ENCODE measurements around the gene TRPM7. TPM values are rescaled to one million over a fixed set of nuclear protein-coding genes. Genes with fewer than 3 reads are reported as not detected.

Gene TRPM7
- total and polyA plus RNA-seq, 7 donors: 3.7 to 53.7 (median 32.2) TPM

DNA sequence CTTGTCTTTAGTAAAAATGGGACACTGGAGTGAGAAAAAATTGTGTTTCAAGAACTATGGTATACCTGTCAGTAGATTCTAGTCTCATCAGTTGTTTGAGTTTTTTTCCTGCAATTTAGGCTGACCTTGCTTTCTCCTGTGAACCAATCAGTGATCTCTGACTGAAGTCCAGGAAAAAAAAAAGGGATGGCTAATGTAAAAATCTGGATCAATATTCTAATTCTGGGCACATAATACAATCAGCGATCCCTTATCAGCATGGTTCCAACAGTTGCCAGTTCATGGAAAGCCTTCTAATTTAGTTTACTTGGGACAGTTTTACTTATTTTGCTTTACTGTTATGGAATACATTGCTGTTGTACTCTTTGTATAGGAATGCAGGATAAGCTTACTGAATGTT lies 17.0 kb downstream of the TRPM7 start:
- H3K9me3 ChIP-seq: no peaks in the 10 kb centered on the region
- intact Hi-C loops (cut with DNase I): no loop called here
- no peaks in the 10 kb centered on the region for H3K27me3 ChIP-seq
- TF ChIP-seq POLR2AphosphoS5 (IDR thresholded peaks at IDR 0.05) (no peak), POLR2A (IDR thresholded peaks at IDR 0.05) (no peak), EP300 (IDR thresholded peaks at IDR 0.05) (no peak)
- TF ChIP-seq, protein P1, sequence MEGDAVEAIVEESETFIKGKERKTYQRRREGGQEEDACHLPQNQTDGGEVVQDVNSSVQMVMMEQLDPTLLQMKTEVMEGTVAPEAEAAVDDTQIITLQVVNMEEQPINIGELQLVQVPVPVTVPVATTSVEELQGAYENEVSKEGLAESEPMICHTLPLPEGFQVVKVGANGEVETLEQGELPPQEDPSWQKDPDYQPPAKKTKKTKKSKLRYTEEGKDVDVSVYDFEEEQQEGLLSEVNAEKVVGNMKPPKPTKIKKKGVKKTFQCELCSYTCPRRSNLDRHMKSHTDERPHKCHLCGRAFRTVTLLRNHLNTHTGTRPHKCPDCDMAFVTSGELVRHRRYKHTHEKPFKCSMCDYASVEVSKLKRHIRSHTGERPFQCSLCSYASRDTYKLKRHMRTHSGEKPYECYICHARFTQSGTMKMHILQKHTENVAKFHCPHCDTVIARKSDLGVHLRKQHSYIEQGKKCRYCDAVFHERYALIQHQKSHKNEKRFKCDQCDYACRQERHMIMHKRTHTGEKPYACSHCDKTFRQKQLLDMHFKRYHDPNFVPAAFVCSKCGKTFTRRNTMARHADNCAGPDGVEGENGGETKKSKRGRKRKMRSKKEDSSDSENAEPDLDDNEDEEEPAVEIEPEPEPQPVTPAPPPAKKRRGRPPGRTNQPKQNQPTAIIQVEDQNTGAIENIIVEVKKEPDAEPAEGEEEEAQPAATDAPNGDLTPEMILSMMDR (IDR thresholded peaks at IDR 0.05): no peak
- H3K27ac ChIP-seq: no peak overlapping the region
- no peaks in the 10 kb centered on the region for H3K36me3 ChIP-seq
- DNase-seq: no peak
- peaks cover 0 to 5% (median 0%) of the 10 kb centered on the region in 4 donors for H3K4me1 ChIP-seq
- no peak overlapping the region for H3K4me3 ChIP-seq
- WGBS, 2 donors: 100% methylated on average over 1 of the region's 1 CpG

DNA sequence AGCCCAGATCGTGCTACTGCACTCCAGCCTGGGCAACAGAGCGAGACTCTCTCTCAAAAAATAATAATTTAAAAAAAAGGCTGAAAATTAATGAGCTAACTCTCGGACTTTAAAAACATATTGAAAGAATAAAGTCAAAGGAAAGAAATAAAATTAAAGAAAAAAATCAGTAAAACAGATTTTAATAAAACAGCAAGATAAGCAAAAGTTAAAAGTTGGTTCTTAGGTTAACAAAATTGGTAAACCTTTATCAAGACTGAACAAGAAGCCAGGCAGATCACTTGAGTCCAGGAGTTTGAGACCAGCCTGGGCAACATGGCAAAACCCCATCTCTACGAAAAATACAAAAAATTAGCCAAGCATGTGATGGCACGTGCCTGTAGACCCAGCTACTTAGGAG lies 20.7 kb downstream of the TRPM7 start:
- intact Hi-C loops (cut with DNase I): no loop called here
- DNase-seq: no peak
- Histone ChIP-seq H3K36me3 (peaks cover 0 to 15% (median 1%) of the 10 kb centered on the region in 4 donors), H3K4me3 (no peak overlapping the region), H3K9me3 (no peaks in the 10 kb centered on the region), H3K4me1 (peaks cover 0 to 5% (median 0%) of the 10 kb centered on the region in 4 donors), H3K27ac (no peak overlapping the region), H3K27me3 (no peaks in the 10 kb centered on the region)
- TF ChIP-seq EP300 (IDR thresholded peaks at IDR 0.05): no peak
- no peak for TF ChIP-seq POLR2A (IDR thresholded peaks at IDR 0.05)
- TF ChIP-seq, protein P1 (IDR thresholded peaks at IDR 0.05): no peak
- no peak for TF ChIP-seq POLR2AphosphoS5 (IDR thresholded peaks at IDR 0.05)
- WGBS, 2 donors: 89 to 91% methylated on average over 5 of the region's 5 CpGs

DNA sequence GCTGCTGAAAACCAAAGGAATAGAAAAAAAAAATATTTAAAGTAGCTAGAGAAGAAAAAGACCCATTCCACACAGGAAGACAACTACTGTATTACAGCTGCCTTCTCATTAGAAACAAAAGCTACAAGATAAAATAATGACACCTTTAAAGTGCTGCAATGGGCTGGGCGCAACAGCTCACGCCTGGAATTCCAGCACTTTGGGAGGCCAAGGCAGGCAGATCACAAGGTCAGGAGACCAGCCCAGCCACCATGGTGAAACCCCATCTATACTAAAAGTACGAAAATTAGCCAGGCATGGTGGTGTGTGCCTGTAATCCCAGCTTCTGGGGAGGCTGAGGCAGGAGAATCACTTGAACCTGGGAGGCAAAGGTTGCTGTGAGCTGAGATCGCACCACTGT lies 31.0 kb downstream of the TRPM7 start:
- H3K4me1 ChIP-seq: no peaks in the 10 kb centered on the region
- no peak overlapping the region for H3K4me3 ChIP-seq
- 86 to 97% methylated on average over 4 of the region's 4 CpGs for WGBS, 2 donors
- H3K36me3 ChIP-seq: peaks cover 0 to 63% (median 18%) of the 10 kb centered on the region in 4 donors
- intact Hi-C loops (cut with DNase I): no loop called here
- no peak for TF ChIP-seq EP300 (IDR thresholded peaks at IDR 0.05)
- no peak for DNase-seq
- no peak overlapping the region for H3K27ac ChIP-seq
- H3K9me3 ChIP-seq: no peaks in the 10 kb centered on the region
- no peaks in the 10 kb centered on the region for H3K27me3 ChIP-seq

DNA sequence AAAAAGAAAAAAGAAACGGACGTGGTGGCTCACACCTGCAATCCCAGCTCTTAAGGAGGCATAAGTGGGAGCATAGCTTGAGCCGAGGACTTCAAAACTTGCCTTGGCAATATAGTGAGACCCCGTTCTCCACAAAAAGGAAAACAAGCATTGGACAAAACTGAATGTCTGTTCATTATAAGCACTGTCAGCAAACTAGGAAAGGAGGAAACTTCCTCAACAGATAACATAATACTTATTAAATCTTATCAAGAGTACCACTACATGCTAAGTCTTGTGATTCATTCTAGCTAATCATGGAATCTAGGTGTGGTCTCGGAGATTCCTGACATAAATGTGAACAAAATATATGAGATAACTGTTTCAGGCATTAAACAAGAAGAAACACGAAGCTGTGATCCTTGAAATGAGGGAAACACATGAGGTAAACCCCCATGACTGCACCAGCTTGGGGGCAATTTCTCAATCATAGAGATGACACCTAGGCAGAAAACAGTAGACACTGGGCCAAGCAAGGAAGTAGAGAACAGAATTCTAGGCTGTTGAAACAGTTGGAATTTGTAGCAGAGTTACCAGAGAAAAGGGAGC lies 33.3 kb downstream of the TRPM7 start:
- 93 to 94% methylated on average over 6 of the region's 6 CpGs for WGBS, 2 donors
- H3K4me3 ChIP-seq: no peak overlapping the region
- H3K27me3 ChIP-seq: no peaks in the 10 kb centered on the region
- no peak for DNase-seq
- no peaks in the 10 kb centered on the region for H3K9me3 ChIP-seq
- no peaks in the 10 kb centered on the region for H3K4me1 ChIP-seq
- TF ChIP-seq EP300 (IDR thresholded peaks at IDR 0.05) (no peak), POLR2AphosphoS5 (IDR thresholded peaks at IDR 0.05) (no peak), POLR2A (IDR thresholded peaks at IDR 0.05) (no peak)
- TF ChIP-seq, protein P1 (IDR thresholded peaks at IDR 0.05): no peak
- intact Hi-C loops (cut with DNase I): no loop called here
- peaks cover 4 to 77% (median 19%) of the 10 kb centered on the region in 4 donors for H3K36me3 ChIP-seq
- H3K27ac ChIP-seq: no peak overlapping the region

DNA sequence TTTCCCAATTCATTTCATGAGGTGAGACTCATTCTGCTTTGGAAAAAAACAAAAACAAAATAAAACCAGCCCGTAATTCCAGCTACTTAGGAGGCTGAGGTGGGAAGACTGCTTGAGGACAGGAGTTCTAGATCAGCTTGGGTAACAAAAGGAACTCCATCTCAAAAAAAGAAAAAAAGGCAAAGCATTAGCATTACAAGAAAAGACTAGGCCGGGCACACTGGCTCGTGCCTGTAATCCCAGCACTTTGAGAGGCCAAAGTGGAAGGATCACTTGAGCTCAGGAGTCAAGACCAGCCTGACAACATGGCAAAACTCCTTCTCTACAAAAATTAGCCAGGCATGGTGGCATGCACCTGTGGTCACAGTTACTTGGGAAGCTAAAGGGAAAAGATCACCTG lies 33.9 kb downstream of the TRPM7 start:
- no peak overlapping the region for H3K27ac ChIP-seq

More for the DNA sequence above, 33.9 kb downstream of the TRPM7 start:
- 78 to 95% methylated on average over 3 of the region's 3 CpGs for WGBS, 2 donors
- H3K36me3 ChIP-seq: peaks cover 4 to 79% (median 19%) of the 10 kb centered on the region in 4 donors
- H3K4me3 ChIP-seq: no peak overlapping the region
- no peaks in the 10 kb centered on the region for H3K4me1 ChIP-seq
- TF ChIP-seq POLR2A (IDR thresholded peaks at IDR 0.05) (no peak), EP300 (IDR thresholded peaks at IDR 0.05) (no peak), POLR2AphosphoS5 (IDR thresholded peaks at IDR 0.05) (no peak)
- TF ChIP-seq, protein P1 (IDR thresholded peaks at IDR 0.05): no peak
- intact Hi-C loops (cut with DNase I): no loop called here
- H3K27me3 ChIP-seq: no peaks in the 10 kb centered on the region
- H3K9me3 ChIP-seq: no peaks in the 10 kb centered on the region
- DNase-seq: no peak
